Stimulated activated CD8-positive, alpha-beta memory T cell treated with anti-CD3 and anti-CD28 coated beads, Interleukin-12 subunit alpha, Interleukin-12 subunit beta, amount 100 ng/mL, for 4 hours (primary cell): ENCODE data around the gene STRADB.
"Not testable (repeated sequence)": the region's sequence is repeated elsewhere in the genome, so short reads cannot be mapped to it uniquely, and the experiment has no call there.

Source experiments
- DNase-seq: peaks from one replicate; pipeline ENCODE4 v3.0.0-alpha.2; 2020; ENCODE audit warnings: low read depth

Gene STRADB, protein sequence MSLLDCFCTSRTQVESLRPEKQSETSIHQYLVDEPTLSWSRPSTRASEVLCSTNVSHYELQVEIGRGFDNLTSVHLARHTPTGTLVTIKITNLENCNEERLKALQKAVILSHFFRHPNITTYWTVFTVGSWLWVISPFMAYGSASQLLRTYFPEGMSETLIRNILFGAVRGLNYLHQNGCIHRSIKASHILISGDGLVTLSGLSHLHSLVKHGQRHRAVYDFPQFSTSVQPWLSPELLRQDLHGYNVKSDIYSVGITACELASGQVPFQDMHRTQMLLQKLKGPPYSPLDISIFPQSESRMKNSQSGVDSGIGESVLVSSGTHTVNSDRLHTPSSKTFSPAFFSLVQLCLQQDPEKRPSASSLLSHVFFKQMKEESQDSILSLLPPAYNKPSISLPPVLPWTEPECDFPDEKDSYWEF

DNA sequence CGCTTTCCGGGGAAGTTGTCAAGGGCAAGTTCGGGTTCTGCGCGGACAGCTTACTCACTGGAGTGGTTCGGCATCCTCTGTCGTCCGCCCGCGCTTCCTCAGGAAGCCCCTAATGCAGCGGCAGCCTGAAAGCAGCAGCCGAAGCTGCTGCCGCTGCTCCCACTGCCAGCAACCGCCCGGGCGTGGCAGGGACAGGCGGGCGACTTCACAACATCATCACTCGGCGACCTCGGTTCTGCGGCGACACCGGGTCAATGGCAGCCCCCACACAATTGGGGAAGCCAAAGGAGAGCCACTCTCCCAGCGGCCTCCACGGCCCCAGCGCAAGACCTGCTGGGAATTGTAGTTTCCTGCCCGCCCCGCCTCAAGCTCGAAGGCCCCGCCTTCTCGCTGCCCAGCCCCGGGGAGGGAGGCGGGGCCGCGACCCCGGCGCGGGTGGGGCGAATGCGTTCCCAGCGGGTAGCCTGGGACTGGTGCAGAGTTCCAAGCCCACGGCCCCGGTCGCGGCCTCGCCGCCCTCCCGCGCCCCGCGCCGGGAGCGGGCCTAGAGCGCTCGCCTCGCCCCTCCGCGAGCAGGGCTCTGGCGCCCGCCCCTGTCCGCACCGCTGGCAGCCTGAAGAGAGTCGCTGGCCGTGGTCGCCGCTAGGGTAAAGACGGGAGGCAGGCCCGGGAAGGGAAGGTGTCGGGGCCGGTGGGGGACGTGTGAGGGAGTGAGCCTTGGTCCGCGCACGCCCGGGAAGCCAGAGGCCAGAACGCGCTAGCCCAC is at the start of gene STRADB, which contains the start of gene TRAK2:
TSS of gene STRADB (plus strand) at position 449 of the 766 bp plus-strand sequence. CDS start 3,101 bp downstream, outside the sequence.
TSS of gene TRAK2 (minus strand) at position 167 of the 766 bp plus-strand sequence. CDS start 30,951 bp downstream, outside the sequence.
- peak; percentile 91 for DNase-seq

DNA sequence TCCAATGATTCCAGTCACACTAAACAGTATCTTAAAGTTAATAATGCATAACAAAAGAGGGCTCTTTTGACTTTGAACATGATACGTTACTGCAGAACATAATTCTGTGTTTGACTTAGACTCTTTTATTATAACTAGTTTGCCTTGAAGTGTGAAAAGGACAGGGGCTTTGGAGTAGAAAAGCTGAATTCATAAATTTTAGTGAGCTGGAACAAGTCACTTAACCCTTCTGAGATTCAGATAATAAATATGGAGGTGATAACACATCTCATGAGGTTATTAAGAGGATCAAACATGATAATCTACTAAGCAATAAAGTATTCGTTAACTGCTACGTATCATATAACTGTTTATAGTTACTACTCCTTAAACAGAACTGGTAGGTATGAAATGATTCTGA is 49.7 kb upstream of the STRADB start:
- no peak for DNase-seq

DNA sequence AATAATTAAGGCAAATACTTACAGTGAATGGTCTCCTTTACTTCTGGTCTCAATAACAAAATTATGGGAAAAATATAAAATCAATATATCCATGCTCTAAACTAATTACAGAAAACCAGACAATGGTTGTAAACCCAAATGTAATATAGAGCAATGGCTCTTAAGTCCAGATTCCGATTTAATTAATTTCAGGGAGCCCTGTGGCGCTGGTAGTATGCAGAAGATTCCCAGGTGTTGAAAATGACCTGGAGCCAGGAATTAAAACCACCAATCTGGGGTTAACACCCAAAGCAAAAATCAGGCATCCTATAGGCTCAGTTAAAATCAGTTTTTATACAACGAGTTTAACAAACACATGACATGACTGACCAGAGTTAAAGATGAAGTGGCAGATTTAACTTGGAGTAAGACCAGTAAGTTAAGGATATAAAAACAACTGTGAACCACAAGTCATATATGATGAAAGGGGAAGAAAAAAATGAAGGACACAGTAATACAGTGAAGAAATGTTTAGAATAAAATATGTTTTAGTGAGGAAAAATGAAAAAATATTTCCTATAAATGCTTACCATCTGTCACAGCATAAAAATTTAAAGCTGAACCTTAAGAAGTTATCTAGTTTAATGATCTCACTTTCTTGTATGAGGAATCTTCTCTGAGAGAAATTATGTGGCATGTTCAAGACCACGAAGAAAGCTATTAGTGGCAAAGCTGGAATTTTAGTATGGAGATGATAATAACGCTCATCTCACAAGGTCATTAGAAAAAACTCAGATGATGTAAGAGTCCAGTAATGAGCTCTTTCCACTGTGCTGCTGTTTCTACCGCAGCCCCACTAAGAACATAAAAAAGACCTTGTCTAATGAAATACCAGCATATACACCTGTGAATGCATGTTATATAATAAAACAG is 48.6 kb upstream of the STRADB start:
- DNase-seq, result no peak

DNA sequence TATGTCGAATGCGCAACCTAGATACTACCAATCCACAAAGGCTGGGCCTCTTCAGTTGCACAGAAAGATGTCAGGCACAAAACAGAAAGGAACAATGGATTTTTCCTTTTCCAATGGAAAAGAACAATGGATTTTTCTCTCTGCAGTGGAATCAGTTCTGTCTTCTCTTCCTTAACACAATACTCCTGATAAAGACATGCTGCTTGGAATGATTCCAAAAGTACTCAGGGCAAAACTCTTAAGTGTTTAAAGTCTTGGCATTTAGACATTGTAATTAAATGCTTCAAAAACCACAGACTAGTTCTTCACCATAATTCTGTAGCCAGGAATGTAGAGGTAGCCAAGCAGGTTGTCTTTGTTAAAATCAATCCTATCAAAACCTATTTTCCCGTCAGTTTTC is 47.7 kb upstream of the STRADB start:
- no peak for DNase-seq

DNA sequence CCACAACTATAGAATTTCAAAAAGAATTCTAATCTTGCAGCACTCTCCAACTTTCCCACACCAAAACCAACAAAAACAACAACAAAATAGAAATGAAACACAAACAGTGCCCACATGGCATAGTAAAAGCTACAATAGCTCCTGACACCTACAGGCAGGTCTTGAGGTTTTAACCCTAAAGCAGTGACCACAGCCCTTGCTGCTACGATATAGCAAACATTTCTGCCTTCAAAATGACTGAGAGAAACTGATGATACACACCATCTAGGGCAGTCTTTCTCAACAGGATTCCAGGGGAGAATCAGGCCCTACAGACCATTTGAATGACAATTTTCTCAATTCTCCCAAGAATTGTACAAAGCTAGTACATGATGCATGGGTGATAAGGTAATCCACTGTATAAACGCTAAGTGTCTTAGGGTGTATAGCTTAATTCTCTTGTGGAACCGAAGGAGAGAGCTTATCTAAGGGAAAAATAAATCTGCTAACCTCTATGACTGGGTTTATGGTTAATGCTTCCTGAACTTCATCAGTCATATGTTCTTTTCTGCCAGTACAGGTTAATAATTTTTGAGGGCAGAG is 46.8 kb upstream of the STRADB start:
- no peak for DNase-seq

DNA sequence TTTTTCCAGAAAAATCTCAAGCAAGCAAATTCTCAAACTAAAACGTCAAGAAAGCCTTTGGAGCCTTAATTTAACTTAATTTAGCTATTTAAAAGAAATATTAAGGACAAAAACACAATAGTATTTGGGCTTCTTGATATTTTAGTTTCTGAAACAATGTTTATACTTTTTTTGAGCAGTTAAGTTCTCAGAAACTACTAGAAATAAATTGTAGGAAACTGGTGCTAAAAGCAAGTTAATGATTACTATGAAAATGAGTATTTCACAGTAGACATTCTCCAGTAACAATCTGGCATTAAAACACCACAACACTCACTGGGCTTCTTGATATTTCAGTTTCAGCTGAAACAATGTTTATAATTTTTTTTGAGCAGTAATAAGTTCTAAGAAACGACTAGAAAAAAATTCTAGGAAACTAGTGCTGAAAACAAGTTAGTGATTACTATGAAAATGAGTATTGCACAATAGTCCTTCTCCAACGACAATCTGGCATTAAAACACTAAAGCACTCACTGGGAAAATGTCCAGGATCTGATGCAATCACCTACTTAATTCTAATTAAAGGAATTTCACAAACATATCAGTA is 45.4 kb upstream of the STRADB start:
- DNase-seq, result no peak

DNA sequence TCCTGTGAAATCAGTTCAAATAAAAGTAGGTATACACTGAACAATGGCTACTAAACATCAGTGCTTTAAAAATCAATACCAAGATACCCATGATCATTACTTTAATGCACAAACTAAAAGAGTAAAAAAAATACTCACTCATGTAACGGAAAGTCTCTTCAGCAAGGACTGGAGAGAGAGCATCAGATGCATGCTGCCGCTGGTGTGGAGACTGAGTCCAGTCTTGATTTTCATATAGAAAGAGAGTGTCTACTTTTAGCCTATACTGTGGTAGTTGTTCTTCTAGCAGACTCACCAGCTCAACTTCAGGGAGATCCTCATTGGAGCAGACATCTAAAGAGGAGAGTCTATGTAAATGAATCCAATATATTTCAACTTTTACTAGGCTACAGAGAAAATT is 44.3 kb upstream of the STRADB start:
- no peak for DNase-seq

DNA sequence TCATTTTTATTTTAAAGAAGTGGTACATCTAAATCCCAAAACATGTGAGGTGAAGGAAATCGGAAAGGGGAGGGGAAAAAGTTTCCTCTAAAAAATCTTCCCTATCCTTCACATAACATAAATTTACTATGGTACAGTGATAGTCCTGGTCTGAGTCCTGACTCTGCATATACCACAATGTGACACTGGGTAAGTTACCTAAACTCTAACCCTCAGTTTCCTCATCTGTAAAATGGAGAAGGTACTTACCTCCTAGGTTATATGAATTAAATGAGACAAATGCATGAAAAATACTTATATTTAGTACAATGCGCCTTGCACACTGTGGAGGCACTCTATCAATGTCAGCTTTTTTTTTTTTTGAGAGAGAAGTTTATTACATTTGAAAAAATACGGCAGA is 42.6 kb upstream of the STRADB start:
- no peak for DNase-seq

DNA sequence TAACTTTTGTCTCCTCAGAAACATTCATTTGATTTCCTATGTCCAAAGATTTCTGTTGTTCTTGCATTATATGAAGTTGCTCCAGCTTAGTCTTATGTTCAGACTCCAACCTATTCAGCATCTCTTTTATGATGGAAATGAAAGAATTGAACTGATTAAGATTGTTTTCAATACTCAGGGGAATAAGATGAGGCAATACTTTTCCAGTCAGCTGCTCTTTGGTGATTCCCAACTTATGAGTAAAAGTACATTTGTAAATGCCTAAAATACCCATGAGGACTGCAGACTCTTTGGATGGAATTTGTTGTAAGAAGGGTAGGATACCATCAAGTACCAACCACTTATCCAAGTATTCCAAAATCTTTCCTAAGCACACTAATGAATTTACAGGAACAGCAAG is 40.1 kb upstream of the STRADB start:
- no peak for DNase-seq

DNA sequence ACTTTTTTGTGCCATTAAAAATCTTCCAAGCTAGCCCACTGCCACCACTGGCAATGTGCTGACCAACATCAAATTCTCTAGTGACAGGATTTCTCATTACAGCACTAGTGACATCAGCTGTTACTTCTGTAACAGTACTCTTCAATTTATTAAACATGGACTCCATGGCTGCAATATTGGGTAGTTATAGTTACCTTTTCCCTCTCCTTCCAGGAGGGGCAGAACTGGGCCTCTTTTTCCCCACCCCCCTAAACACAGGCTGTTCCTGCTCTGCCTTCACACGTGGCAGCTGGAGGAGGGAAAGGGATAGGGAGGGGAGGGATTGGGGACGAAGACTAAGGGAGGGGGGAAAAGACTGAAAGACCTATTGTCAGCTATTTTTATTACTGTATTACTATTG is 38.4 kb upstream of the STRADB start:
- no peak for DNase-seq

DNA sequence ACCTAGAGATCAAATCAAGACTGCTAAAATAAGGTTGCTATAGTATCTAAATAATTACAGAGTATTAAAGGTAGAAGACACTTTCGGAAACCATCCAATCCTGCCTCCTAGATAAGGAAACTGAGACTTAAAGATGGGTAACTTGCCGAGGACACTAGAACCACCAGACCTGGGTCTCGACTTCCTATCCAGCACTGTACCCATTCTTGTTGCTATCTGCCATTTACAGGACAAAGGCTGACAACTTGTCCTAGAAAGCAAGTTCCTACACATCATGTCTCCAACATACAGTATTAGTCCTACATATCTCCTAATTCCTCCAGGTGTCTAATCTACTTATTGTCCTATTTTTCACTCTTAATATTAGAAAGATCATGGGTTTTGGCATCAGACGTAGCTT is 38.0 kb upstream of the STRADB start:
- DNase-seq, result no peak

DNA sequence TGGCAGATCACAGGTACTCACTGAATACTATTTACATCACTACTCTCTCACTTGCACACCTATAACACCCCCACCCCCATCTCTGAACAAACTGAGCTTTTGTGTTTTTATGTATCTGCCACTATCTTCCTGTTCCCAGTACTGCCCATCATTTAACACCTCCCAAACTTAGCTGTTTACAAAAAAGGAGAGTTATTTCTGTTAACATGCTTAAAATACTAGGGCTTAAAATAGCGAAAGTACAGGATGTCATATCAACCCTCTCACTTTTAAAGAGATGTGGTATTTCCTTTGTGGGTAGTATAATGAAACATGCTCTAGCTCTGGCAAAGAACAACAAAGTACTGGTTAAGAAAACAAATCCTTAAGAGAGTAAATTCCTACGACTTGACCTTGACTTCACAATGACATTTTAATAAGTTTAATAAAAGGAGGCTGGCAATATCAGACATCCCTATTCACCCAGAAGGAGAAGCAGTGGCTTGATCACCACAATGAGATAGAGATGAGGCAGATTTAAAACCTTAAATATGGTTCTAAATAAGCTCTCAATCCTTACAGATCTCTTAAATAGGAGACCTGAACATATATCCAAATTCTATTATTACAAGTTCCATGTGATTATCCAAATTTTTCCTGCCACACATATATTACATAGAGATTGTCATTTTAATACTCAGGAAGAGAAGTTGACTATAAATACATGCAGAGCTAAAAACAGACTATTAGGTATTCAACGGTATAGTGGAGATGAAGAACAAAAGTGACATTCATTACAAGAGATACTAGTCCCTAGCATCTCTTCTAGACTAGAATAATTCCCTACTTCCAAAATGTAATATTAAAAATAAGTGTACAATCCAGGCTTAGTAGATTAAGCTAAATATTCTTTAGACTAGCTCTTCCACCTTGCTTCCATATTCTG is 37.2 kb upstream of the STRADB start:
- no peak for DNase-seq

DNA sequence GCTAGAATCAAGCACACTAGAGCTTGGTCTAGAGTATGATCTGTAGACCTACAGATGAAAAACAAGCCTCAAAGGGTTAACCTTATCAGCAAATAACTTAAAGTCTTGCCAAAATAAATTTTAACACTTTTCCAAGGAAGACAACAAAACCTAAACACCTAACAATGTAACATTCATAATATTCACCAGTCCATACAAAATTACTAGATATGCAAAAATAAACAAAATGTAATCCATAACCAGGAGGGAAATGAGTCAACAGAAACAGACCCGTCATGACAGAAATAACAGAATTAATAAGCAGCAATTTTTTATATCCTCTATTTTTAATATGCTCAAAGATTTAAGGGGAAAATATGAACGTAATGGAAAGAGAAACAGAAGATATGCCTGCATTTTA is 36.4 kb upstream of the STRADB start:
- no peak for DNase-seq

DNA sequence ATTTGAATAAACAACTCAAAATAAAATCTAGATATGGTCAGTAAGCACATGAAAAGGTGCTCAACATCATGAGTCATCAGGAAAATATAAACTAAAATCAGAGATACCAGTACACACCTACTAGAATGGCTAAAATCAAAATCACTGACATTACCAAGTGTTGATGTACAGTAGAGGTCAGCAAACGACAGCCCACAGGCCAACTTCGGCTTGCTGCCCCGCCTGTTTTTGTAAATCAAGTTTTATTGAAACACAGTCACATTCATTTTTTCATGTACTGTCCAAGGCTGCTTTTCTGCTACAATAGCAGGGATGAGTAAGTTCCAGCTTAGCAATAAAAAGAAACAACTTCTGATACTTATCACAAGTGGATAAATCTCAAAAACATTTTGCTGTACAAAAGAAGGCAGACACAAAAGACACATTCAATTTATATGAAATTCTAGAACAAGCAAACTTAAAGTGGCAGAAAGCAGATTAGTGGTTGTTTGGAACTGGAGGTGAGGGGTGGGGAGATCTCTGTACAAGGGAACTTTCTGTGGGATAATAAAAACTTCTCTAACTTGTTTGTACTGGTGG is 32.4 kb upstream of the STRADB start:
- no peak for DNase-seq

DNA sequence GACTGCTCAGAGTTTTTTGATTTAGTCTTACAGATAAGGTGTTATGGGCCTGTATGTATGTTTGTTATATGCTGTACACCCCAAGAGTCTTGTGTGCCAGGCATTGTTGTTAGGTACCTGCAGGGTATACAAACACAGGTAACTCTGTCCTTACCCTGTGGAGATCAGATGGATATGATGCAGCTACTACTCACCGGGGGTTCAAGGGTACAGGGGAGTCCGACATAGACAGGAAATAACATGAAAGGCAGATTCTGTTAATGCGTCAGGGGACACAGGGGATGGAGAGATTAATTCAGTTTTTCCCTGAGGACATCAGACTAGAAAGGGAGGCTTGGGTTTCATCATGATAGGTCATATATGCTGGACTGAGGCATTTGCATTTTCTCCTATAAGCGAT is 31.6 kb upstream of the STRADB start:
- DNase-seq, result no peak

DNA sequence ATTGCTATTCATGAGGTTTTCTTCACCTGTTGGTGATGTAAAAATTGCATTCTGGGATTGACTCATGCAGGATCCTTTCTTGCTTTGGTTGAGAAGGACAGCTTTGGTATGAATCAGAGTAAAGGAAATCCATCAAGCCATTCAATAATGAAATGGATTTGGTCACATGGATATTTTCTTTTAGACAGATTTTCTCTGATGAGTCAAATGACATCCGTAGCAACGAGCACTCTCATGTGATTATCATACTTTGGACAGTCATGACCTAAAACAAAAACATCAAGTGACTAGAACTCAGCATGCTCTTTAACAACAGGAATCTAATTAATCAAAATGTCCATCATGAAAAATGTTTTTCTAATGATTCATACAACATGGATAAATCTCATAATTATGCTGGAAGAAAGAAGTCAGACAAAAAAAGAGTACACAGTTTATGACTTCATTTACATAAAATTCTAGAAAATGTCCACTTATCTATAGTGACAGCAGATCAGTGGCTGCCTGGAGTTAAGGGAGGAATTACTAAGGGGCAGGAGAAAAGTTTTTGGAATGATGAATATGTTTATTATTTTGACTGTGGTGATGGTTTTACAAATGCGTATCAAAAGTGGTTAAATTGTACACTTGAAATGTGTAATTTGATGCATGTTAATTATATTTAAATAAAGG is 31.0 kb upstream of the STRADB start:
- no peak for DNase-seq

DNA sequence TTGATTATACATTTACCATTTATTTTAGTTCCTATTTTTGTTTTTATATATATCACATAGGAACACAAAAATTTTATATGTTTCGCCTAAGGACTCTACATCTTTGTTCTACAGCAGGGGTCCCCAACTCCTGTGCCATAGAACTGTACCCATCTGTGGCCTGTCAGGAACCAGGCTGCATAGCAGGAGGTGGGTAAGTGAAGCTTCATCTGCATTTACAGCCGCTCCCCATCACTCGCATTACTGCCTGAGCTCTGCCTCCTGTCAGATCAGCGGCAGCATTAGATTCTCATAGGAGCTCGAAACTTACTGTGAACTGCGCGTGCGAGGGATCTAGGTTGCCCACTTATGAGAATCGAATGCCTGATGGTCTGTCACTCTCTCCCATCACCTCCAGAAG is 25.6 kb upstream of the STRADB start:
- DNase-seq, result no peak

DNA sequence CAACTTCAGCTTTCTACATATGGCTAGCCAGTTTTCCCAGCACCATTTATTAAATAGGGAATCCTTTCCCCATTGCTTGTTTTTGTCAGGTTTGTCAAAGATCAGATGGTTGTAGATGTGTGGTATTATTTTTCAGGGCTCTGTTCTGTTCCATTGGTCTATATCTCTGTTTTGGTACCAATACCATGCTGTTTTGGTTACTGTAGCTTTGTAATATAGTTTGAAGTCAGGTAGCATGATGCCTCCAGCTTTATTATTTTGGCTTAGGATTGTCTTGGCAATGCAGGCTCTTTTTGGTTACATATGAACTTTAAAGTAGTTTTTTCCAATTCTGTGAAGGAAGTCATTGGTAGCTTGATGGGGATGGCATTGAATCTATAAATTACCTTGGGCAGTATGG is 23.2 kb upstream of the STRADB start:
- not testable (repeated sequence) for DNase-seq

DNA sequence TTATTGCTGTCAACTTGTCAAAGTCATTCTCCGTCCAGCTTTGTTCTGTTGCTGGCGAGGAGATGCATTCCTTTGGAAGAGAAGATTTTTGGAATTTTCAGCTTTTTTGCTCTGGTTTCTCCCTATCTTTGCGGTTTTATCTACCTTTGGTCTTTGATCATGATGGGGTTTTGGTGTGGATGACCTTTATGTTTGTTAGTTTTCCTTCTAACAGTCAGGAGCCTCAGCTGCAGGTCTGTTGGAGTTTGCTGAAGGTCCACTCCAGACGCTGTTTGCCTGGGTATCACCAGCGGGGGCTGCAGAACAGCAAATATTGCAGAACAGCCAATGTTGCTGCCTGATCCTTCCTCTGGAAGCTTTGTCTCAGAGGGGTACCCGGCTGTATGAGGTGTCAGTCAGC is 21.7 kb upstream of the STRADB start:
- not testable (repeated sequence) for DNase-seq
